ENCODE data around the gene LRCH4.
"Not testable (repeated sequence)": the region's sequence is repeated elsewhere in the genome, so short reads cannot be mapped to it uniquely, and the experiment has no call there.

- TF ChIP-seq MAX (IDR thresholded peaks at IDR 0.05); CTCF (IDR thresholded peaks at IDR 0.05; ENCODE audit: control extremely low read depth in 1 of 3, insufficient read depth in 1 of 3, low read depth in 1 of 3, low read length in 3 of 3); USF2 (IDR thresholded peaks at IDR 0.05; ENCODE audit: low read length); SIN3A (conservative IDR thresholded peaks at IDR 0.05 in 1 of 2, IDR thresholded peaks at IDR 0.05 in 1 of 2; ENCODE audit: low read depth in 1 of 2, low read length in 2 of 2); POLR2AphosphoS5 (IDR thresholded peaks at IDR 0.05; ENCODE audit: low read depth, low read length); EZH2 (IDR thresholded peaks at IDR 0.05; ENCODE audit: low read depth, low read length, severe bottlenecking); CBX5 (IDR thresholded peaks at IDR 0.05; ENCODE audit: low read depth, low read length); RAD21 (IDR thresholded peaks at IDR 0.05 in 1 of 2, conservative IDR thresholded peaks at IDR 0.05 in 1 of 2; ENCODE audit: low read depth in 2 of 2, low read length in 2 of 2); CHD2 (IDR thresholded peaks at IDR 0.05; ENCODE audit: low read length); CBX8 (IDR thresholded peaks at IDR 0.05; ENCODE audit: borderline replicate concordance, low read depth, low read length); TEAD4 (IDR thresholded peaks at IDR 0.05; ENCODE audit: low read depth, low read length); POLR2A (IDR thresholded peaks at IDR 0.05; ENCODE audit: control extremely low read depth in 1 of 2, low read depth in 2 of 2, low read length in 2 of 2); RXRA (IDR thresholded peaks at IDR 0.05; ENCODE audit: insufficient read depth, low read depth, low read length); EGR1 (IDR thresholded peaks at IDR 0.05; ENCODE audit: borderline replicate concordance, low read depth, low read length): not testable (repeated sequence)
Observed at GRCh38 chr7:100528108-100528866, 57.6 kb downstream of the LRCH4 start.

Measured in H1 (cell line).